SK-N-SH (cell line): ENCODE data around the gene FRMD1. TPM values are rescaled to one million over a fixed set of nuclear protein-coding genes. Genes with fewer than 3 reads are reported as not detected.

Experiments used
- CTCF ChIA-PET: fragments of 300-600, 350-600 bp; formaldehyde crosslinking; extraction: SDS; loops from one replicate; lab custom pipeline; 2021; lab: Yijun Ruan, JAX
- POLR2A ChIA-PET: fragments of 350-600 bp; sonication (Branson Sonifier 250); formaldehyde crosslinking; extraction: SDS; loops from one replicate; lab custom pipeline; 2020; ENCODE audit warnings: antibody characterized with exemption, inconsistent platforms; lab: Yijun Ruan, JAX
- DNase-seq: peaks from one replicate; pipeline ENCODE4 v3.0.0; 2012
- H2AFZ ChIP-seq: fragments of 200-600 bp; sonication (generic); 2 replicates; pipeline ENCODE4 v1.8.1; 2016; ENCODE audit warnings: antibody characterized with exemption, mild to moderate bottlenecking, low read depth
- H3F3A ChIP-seq: fragments of 200-600 bp; sonication (generic); replicated peaks from 2 replicates; pipeline ENCODE3; 2016; ENCODE audit warnings: antibody characterized with exemption, mild to moderate bottlenecking; ENCODE audit not compliant: insufficient read depth
- H3K27ac ChIP-seq, 2 experiments: fragments of 200-500 bp in 1 of 2; fragments of 200-600 bp in 1 of 2; sonication (Bioruptor generic) in 1 of 2; sonication (generic), shearing (Covaris generic) in 1 of 2; 2 replicates each; pipeline versions ENCODE4 v1.5.1 to v1.6.1; 2014 to 2016; ENCODE audit warnings: low read depth in 2 of 2, inconsistent platforms in 1 of 2, low read length in 1 of 2, mild to moderate bottlenecking in 1 of 2, mixed read lengths in 1 of 2
- H3K27me3 ChIP-seq: fragments of 200-600 bp; sonication (generic), shearing (Covaris generic); 2 replicates; pipeline ENCODE4 v1.6.1; 2016; ENCODE audit warnings: mixed run types; ENCODE audit not compliant: insufficient read depth
- H3K36me3 ChIP-seq, 2 experiments: fragments of 200-500 bp in 1 of 2; fragments of 200-600 bp in 1 of 2; sonication (Bioruptor generic) in 1 of 2; sonication (generic) in 1 of 2; replicated peaks in 1 of 2; 2 replicates each; pipeline versions ENCODE3 to v1.5.1; 2014 to 2016; ENCODE audit warnings: low read length in 1 of 2, mild to moderate bottlenecking in 1 of 2; ENCODE audit not compliant: insufficient read depth in 2 of 2, control insufficient read depth in 1 of 2
- H3K4me1 ChIP-seq, 2 experiments: fragments of 200-500 bp in 1 of 2; fragments of 200-600 bp in 1 of 2; sonication (Bioruptor generic) in 1 of 2; sonication (generic), shearing (Covaris generic) in 1 of 2; 2 replicates each; pipeline versions ENCODE4 v1.5.1 to v1.6.1; 2014 to 2016; ENCODE audit warnings: low read depth in 1 of 2, low read length in 1 of 2, mixed run types in 1 of 2; ENCODE audit not compliant: insufficient read depth in 2 of 2, control insufficient read depth in 1 of 2
- H3K4me2 ChIP-seq: fragments of 200-600 bp; sonication (generic), shearing (Covaris generic); 2 replicates; pipeline ENCODE4 v1.6.1; 2017; ENCODE audit warnings: mixed run types
- H3K4me3 ChIP-seq, 2 experiments: fragments of 200-500 bp in 1 of 2; fragments of 200-600 bp in 1 of 2; sonication (Bioruptor generic) in 1 of 2; sonication (generic), shearing (Covaris generic) in 1 of 2; 2 replicates each; pipeline versions ENCODE4 v1.5.1 to v1.8.1; 2014 to 2016; ENCODE audit warnings: low read depth in 2 of 2, inconsistent platforms in 1 of 2, low read length in 1 of 2, mild to moderate bottlenecking in 1 of 2, mixed read lengths in 1 of 2, moderate library complexity in 1 of 2
- H3K79me2 ChIP-seq: fragments of 200-600 bp; sonication (generic); 2 replicates; pipeline ENCODE4 v1.8.1; 2017; ENCODE audit warnings: mild to moderate bottlenecking; ENCODE audit not compliant: insufficient read depth
- H3K9ac ChIP-seq: fragments of 200-600 bp; sonication (generic); 2 replicates; pipeline ENCODE4 v1.6.1; 2017; ENCODE audit warnings: mixed run types
- H3K9me2 ChIP-seq: fragments of 200-600 bp; sonication (generic); 2 replicates; pipeline ENCODE4 v1.6.1; 2017; ENCODE audit warnings: mixed run types
- H3K9me3 ChIP-seq: fragments of 200-600 bp; sonication (generic); 2 replicates; pipeline ENCODE4 v1.6.1; 2017; ENCODE audit warnings: mixed run types, mild to moderate bottlenecking, moderate library complexity
- H4K20me1 ChIP-seq: fragments of 200-600 bp; sonication (generic); 2 replicates; pipeline ENCODE4 v1.6.1; 2017; ENCODE audit warnings: mild to moderate bottlenecking, mixed run types; ENCODE audit not compliant: insufficient read depth
- CHD2 ChIP-seq: fragments of 150-350 bp; IDR thresholded peaks from 2 replicates; pipeline ENCODE4 v1.6.1; 2018; ENCODE audit warnings: low read length; ENCODE audit not compliant: partially characterized antibody
- ELF1 ChIP-seq: IDR thresholded peaks from 2 replicates; pipeline ENCODE4 v1.4.0; 2012
- EP300 ChIP-seq, 2 experiments: IDR thresholded peaks; 2 replicates each; pipeline versions ENCODE4 v1.4.0 to v1.6.1; 2012; ENCODE audit warnings: borderline replicate concordance in 1 of 2, low read depth in 1 of 2, low read length in 1 of 2
- EZH2phosphoT487 ChIP-seq: fragments of 200-600 bp; sonication (generic); IDR thresholded peaks from 2 replicates; pipeline ENCODE4 v1.6.1; 2017; ENCODE audit warnings: low read depth, mixed run types, mild to moderate bottlenecking, antibody characterized with exemption, moderate library complexity, borderline replicate concordance
- FOSL2 ChIP-seq: IDR thresholded peaks from 2 replicates; pipeline ENCODE4 v1.4.0; 2012; ENCODE audit warnings: low read depth, mild to moderate bottlenecking, moderate library complexity, borderline replicate concordance
- FOXM1 ChIP-seq: IDR thresholded peaks from 2 replicates; pipeline ENCODE4 v1.4.0; 2012; ENCODE audit warnings: low read depth, mild to moderate bottlenecking
- JUND ChIP-seq: IDR thresholded peaks from 2 replicates; pipeline ENCODE4 v1.4.0; 2012
- MEF2A ChIP-seq: IDR thresholded peaks from 2 replicates; pipeline ENCODE4 v1.4.0; 2012; ENCODE audit warnings: low read depth, borderline replicate concordance
- NFIC ChIP-seq: IDR thresholded peaks from 2 replicates; pipeline ENCODE4 v1.4.0; 2012; ENCODE audit warnings: borderline replicate concordance
- POLR2AphosphoS5 ChIP-seq: IDR thresholded peaks from 2 replicates; pipeline ENCODE4 v1.6.1; 2012; ENCODE audit warnings: low read depth, low read length
- RAD21 ChIP-seq: IDR thresholded peaks from 2 replicates; pipeline ENCODE4 v1.6.1; 2012; ENCODE audit warnings: mild to moderate bottlenecking, low read length
- RXRA ChIP-seq: IDR thresholded peaks from 2 replicates; pipeline ENCODE4 v1.4.0; 2012; ENCODE audit warnings: low read depth, mild to moderate bottlenecking, borderline replicate concordance
- SMC3 ChIP-seq: IDR thresholded peaks from 2 replicates; pipeline ENCODE4 v1.6.1; 2012; ENCODE audit warnings: low read depth, low read length, improper control_type of control experiment
- TAF1 ChIP-seq: IDR thresholded peaks from 2 replicates; pipeline ENCODE4 v1.6.1; 2012; ENCODE audit warnings: low read depth, mild to moderate bottlenecking, low read length, moderate library complexity, borderline replicate concordance
- WGBS: methylation state at CpG from one replicate; pipeline ENCODE4 v1.1.6; 2017; ENCODE audit warnings: low lambda C conversion rate; 5-methylcytosine and 5-hydroxymethylcytosine counted together
- polyA plus RNA-seq, 3 experiments: library from polyadenylated mRNA; depleted of rRNA; stranded (reverse); fragments of >200 nt; gene quantifications; 2 replicates each; pipeline ENCODE4 v1.2.3, GENCODE V29; 2012
- TF ChIP-seq, protein P1 (sequence below): IDR thresholded peaks from 2 replicates; pipeline ENCODE4; 2012
- TF ChIP-seq, protein P2 (sequence below): IDR thresholded peaks from 2 replicates; pipeline ENCODE4 v1.4.0; 2012; ENCODE audit warnings: low read depth, borderline replicate concordance
- TF ChIP-seq, protein P3 (sequence below): IDR thresholded peaks from 2 replicates; pipeline ENCODE4 v1.4.0; 2012; ENCODE audit warnings: low read depth
- TF ChIP-seq, protein P4 (sequence below): IDR thresholded peaks from 2 replicates; pipeline ENCODE4 v1.6.1; 2012; ENCODE audit warnings: mild to moderate bottlenecking, low read depth, low read length, moderate library complexity
- TF ChIP-seq, protein P5 (sequence below): fragments of 200-600 bp; sonication (generic); IDR thresholded peaks from 2 replicates; pipeline ENCODE4 v1.6.1; 2017; ENCODE audit warnings: antibody characterized with exemption, mild to moderate bottlenecking, moderate library complexity
- TF ChIP-seq, protein P6 (sequence below): fragments of 150-350 bp; IDR thresholded peaks from 2 replicates; pipeline ENCODE4 v1.6.1; 2017; ENCODE audit warnings: antibody characterized with exemption, low read length, low read depth, borderline replicate concordance

The FRMD1 gene
- polyA plus RNA-seq, 1 of the 3 experiments (the other 2 are of a cell fraction) = not detected

DNA sequence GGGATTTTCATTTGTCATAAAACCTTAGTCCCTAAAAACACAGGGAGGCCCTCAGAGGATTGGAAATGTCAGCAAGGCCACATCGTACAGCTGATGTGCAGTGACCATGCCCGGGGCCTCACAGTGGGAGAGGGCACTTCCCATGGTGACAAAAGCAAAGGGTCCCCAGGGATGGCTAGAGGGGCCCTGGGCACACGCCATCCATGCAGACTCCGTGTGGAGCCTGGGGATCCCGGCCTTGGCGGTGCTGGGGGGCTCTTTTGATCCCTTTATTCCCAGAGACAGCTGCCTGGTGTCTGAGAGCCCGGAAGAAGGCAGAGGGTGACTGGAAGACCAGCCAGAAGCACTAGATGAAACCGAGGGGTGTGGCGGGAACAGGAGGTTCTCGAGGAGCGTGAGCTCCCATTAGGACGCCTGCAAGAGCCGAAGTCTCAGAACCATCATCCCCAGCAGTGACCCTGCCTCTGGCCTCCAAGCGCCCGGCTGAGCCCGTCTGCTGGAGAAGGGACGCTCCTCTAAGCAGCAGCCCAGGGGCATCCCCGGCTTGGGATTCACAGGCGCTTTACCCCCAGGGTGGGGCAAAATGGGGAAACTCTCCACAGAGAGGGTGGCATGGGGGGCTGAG, 49.1 kb upstream of the FRMD1 start:
- no peak for DNase-seq
- Histone ChIP-seq H2AFZ (no peak overlapping the region), H3K79me2 (no peaks in the 10 kb centered on the region), H3F3A (no peaks in the 10 kb centered on the region), H3K4me2 (no peak overlapping the region), H3K9ac (no peak overlapping the region), H3K27me3 (no peaks in the 10 kb centered on the region), H3K9me3 (peaks cover 3% of the 10 kb centered on the region; the same call in 1 of the 2 replicates), H3K4me3 (no peak overlapping the region), H3K27ac (no peak overlapping the region), H4K20me1 (no peaks in the 10 kb centered on the region)
- ChIA-PET CTCF (interaction anchor here (1.6 to 1.7 kb wide), 2 partner anchors 68 kb away, joined by 5 read pairs; no protein-coding TSS in a partner anchor), POLR2A (no interaction called here)
- TF ChIP-seq FOXM1 (no peak), RXRA (no peak), RAD21 (no peak), CHD2 (no peak), NFIC (no peak), FOSL2 (no peak), SMC3 (no peak), ELF1 (no peak), TAF1 (no peak), POLR2AphosphoS5 (no peak), JUND (no peak), EP300 (IDR thresholded peaks at IDR 0.05; ENCODE audit: borderline replicate concordance in 1 of 2, low read depth in 1 of 2, low read length in 1 of 2) (no peak), MEF2A (no peak), EZH2phosphoT487 (no peak)
- TF ChIP-seq, protein P1, sequence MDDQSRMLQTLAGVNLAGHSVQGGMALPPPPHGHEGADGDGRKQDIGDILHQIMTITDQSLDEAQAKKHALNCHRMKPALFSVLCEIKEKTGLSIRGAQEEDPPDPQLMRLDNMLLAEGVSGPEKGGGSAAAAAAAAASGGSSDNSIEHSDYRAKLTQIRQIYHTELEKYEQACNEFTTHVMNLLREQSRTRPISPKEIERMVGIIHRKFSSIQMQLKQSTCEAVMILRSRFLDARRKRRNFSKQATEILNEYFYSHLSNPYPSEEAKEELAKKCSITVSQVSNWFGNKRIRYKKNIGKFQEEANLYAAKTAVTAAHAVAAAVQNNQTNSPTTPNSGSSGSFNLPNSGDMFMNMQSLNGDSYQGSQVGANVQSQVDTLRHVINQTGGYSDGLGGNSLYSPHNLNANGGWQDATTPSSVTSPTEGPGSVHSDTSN = no peak
- TF ChIP-seq, protein P2, sequence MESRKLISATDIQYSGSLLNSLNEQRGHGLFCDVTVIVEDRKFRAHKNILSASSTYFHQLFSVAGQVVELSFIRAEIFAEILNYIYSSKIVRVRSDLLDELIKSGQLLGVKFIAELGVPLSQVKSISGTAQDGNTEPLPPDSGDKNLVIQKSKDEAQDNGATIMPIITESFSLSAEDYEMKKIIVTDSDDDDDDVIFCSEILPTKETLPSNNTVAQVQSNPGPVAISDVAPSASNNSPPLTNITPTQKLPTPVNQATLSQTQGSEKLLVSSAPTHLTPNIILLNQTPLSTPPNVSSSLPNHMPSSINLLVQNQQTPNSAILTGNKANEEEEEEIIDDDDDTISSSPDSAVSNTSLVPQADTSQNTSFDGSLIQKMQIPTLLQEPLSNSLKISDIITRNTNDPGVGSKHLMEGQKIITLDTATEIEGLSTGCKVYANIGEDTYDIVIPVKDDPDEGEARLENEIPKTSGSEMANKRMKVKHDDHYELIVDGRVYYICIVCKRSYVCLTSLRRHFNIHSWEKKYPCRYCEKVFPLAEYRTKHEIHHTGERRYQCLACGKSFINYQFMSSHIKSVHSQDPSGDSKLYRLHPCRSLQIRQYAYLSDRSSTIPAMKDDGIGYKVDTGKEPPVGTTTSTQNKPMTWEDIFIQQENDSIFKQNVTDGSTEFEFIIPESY = no peak
- TF ChIP-seq, protein P3, sequence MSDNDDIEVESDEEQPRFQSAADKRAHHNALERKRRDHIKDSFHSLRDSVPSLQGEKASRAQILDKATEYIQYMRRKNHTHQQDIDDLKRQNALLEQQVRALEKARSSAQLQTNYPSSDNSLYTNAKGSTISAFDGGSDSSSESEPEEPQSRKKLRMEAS = no peak
- TF ChIP-seq, protein P4, sequence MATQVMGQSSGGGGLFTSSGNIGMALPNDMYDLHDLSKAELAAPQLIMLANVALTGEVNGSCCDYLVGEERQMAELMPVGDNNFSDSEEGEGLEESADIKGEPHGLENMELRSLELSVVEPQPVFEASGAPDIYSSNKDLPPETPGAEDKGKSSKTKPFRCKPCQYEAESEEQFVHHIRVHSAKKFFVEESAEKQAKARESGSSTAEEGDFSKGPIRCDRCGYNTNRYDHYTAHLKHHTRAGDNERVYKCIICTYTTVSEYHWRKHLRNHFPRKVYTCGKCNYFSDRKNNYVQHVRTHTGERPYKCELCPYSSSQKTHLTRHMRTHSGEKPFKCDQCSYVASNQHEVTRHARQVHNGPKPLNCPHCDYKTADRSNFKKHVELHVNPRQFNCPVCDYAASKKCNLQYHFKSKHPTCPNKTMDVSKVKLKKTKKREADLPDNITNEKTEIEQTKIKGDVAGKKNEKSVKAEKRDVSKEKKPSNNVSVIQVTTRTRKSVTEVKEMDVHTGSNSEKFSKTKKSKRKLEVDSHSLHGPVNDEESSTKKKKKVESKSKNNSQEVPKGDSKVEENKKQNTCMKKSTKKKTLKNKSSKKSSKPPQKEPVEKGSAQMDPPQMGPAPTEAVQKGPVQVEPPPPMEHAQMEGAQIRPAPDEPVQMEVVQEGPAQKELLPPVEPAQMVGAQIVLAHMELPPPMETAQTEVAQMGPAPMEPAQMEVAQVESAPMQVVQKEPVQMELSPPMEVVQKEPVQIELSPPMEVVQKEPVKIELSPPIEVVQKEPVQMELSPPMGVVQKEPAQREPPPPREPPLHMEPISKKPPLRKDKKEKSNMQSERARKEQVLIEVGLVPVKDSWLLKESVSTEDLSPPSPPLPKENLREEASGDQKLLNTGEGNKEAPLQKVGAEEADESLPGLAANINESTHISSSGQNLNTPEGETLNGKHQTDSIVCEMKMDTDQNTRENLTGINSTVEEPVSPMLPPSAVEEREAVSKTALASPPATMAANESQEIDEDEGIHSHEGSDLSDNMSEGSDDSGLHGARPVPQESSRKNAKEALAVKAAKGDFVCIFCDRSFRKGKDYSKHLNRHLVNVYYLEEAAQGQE = no peak
- TF ChIP-seq, protein P5, sequence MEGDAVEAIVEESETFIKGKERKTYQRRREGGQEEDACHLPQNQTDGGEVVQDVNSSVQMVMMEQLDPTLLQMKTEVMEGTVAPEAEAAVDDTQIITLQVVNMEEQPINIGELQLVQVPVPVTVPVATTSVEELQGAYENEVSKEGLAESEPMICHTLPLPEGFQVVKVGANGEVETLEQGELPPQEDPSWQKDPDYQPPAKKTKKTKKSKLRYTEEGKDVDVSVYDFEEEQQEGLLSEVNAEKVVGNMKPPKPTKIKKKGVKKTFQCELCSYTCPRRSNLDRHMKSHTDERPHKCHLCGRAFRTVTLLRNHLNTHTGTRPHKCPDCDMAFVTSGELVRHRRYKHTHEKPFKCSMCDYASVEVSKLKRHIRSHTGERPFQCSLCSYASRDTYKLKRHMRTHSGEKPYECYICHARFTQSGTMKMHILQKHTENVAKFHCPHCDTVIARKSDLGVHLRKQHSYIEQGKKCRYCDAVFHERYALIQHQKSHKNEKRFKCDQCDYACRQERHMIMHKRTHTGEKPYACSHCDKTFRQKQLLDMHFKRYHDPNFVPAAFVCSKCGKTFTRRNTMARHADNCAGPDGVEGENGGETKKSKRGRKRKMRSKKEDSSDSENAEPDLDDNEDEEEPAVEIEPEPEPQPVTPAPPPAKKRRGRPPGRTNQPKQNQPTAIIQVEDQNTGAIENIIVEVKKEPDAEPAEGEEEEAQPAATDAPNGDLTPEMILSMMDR = no peak
- TF ChIP-seq, protein P6, sequence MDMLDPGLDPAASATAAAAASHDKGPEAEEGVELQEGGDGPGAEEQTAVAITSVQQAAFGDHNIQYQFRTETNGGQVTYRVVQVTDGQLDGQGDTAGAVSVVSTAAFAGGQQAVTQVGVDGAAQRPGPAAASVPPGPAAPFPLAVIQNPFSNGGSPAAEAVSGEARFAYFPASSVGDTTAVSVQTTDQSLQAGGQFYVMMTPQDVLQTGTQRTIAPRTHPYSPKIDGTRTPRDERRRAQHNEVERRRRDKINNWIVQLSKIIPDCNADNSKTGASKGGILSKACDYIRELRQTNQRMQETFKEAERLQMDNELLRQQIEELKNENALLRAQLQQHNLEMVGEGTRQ = no peak
- TF ChIP-seq, all 33 proteins: peak for 0
- 73% methylated on average over 7 of the region's 19 CpGs for WGBS
- Histone ChIP-seq H3K36me3 (no peaks in the 10 kb centered on the region), H3K9me2 (no peaks in the 10 kb centered on the region), H3K4me1 (no peaks in the 10 kb centered on the region)
